H9 (cell line): ENCODE data around the gene MSN. TPM values are rescaled to one million over a fixed set of nuclear protein-coding genes. Genes with fewer than 3 reads are reported as not detected.

Experiments
- DNase-seq: peaks from one replicate; pipeline ENCODE4 v3.0.0-alpha.2; 2017
- H2AFZ ChIP-seq: one replicate; pipeline ENCODE4 v1.6.1; 2013; ENCODE audit warnings: mild to moderate bottlenecking, low read length, control low read depth, moderate library complexity
- H2AK5ac ChIP-seq: 2 replicates; pipeline ENCODE4 v1.6.1; 2013; ENCODE audit warnings: low read length, control low read depth, mixed read lengths; ENCODE audit not compliant: insufficient read length
- H2BK120ac ChIP-seq: one replicate; pipeline ENCODE4 v1.6.1; 2013; ENCODE audit warnings: low read depth, mild to moderate bottlenecking, low read length, control low read depth, inconsistent platforms; ENCODE audit not compliant: poor library complexity, severe bottlenecking
- H2BK12ac ChIP-seq: 2 replicates; pipeline ENCODE4 v1.6.1; 2013; ENCODE audit warnings: low read length, control low read depth, mixed read lengths, low read depth; ENCODE audit not compliant: insufficient read length
- H2BK15ac ChIP-seq: 2 replicates; pipeline ENCODE4 v1.6.1; 2013; ENCODE audit warnings: low read depth, low read length, control low read depth
- H2BK20ac ChIP-seq: one replicate; pipeline ENCODE4 v1.6.1; 2013; ENCODE audit warnings: low read depth, mild to moderate bottlenecking, low read length, control low read depth, inconsistent platforms; ENCODE audit not compliant: poor library complexity, severe bottlenecking
- H2BK5ac ChIP-seq: 2 replicates; pipeline ENCODE4 v1.6.1; 2013; ENCODE audit warnings: low read length, control low read depth, mixed read lengths; ENCODE audit not compliant: insufficient read length
- H3K14ac ChIP-seq: 2 replicates; pipeline ENCODE4 v1.6.1; 2013; ENCODE audit warnings: low read length, control low read depth; ENCODE audit not compliant: insufficient read depth
- H3K18ac ChIP-seq: 2 replicates; pipeline ENCODE4 v1.6.1; 2013; ENCODE audit warnings: low read depth, mild to moderate bottlenecking, mixed read lengths, low read length, control low read depth; ENCODE audit not compliant: insufficient read length
- H3K23ac ChIP-seq: 2 replicates; pipeline ENCODE4 v1.6.1; 2013; ENCODE audit warnings: low read length, control low read depth, mixed read lengths, low read depth; ENCODE audit not compliant: insufficient read length
- H3K23me2 ChIP-seq: 2 replicates; pipeline ENCODE4 v1.6.1; 2013; ENCODE audit warnings: low read depth, mild to moderate bottlenecking, mixed read lengths, low read length, control low read depth; ENCODE audit not compliant: insufficient read length, poor library complexity, severe bottlenecking
- H3K27ac ChIP-seq: 2 replicates; pipeline ENCODE4 v1.5.1; 2013; ENCODE audit warnings: low read length, control low read depth, mixed read lengths, low read depth; ENCODE audit not compliant: insufficient read length
- H3K27me3 ChIP-seq: 2 replicates; pipeline ENCODE4 v1.6.1; 2013; ENCODE audit warnings: low read length, control low read depth, inconsistent platforms; ENCODE audit not compliant: insufficient read depth
- H3K4ac ChIP-seq: 2 replicates; pipeline ENCODE4 v1.6.1; 2013; ENCODE audit warnings: low read depth, mild to moderate bottlenecking, control low read depth, inconsistent platforms, low read length, moderate library complexity
- H3K4me1 ChIP-seq: 2 replicates; pipeline ENCODE4 v1.6.1; 2013; ENCODE audit warnings: low read length, control low read depth, inconsistent platforms; ENCODE audit not compliant: insufficient read depth
- H3K4me2 ChIP-seq: 2 replicates; pipeline ENCODE4 v1.6.1; 2013; ENCODE audit warnings: low read length, control low read depth, mixed read lengths; ENCODE audit not compliant: insufficient read length, insufficient read depth
- H3K56ac ChIP-seq: 2 replicates; pipeline ENCODE4 v1.6.1; 2013; ENCODE audit warnings: low read depth, mild to moderate bottlenecking, mixed read lengths, low read length, control low read depth; ENCODE audit not compliant: insufficient read length
- H3K79me1 ChIP-seq: 2 replicates; pipeline ENCODE4 v1.6.1; 2013; ENCODE audit warnings: low read depth, mild to moderate bottlenecking, moderate library complexity, low read length, control low read depth, inconsistent platforms; ENCODE audit not compliant: insufficient read depth, poor library complexity, severe bottlenecking
- H3K79me2 ChIP-seq: 2 replicates; pipeline ENCODE4 v1.6.1; 2013; ENCODE audit warnings: low read length, control low read depth, inconsistent platforms; ENCODE audit not compliant: insufficient read depth
- H3K9ac ChIP-seq: 2 replicates; pipeline ENCODE4 v1.6.1; 2013; ENCODE audit warnings: low read length, control low read depth, mixed read lengths; ENCODE audit not compliant: insufficient read length; ENCODE audit errors: extremely low read depth
- H3K9me3 ChIP-seq: one replicate; pipeline ENCODE4 v1.6.1; 2013; ENCODE audit warnings: low read depth, low read length, inconsistent platforms; ENCODE audit not compliant: control insufficient read depth
- H3T11ph ChIP-seq: one replicate; pipeline ENCODE4 v1.6.1; 2013; ENCODE audit warnings: mild to moderate bottlenecking, low read length, control low read depth, inconsistent platforms
- H4K20me1 ChIP-seq: one replicate; pipeline ENCODE4 v1.6.1; 2013; ENCODE audit not compliant: control insufficient read depth, insufficient read length, insufficient read depth
- H4K5ac ChIP-seq: 2 replicates; pipeline ENCODE4 v1.6.1; 2013; ENCODE audit warnings: low read depth, mild to moderate bottlenecking, mixed read lengths, low read length, control low read depth; ENCODE audit not compliant: insufficient read length
- H4K8ac ChIP-seq: replicated peaks from 2 replicates; pipeline ENCODE4 v1.6.1; 2013; ENCODE audit warnings: low read length, control low read depth, mixed read lengths, low read depth; ENCODE audit not compliant: insufficient read length
- H4K91ac ChIP-seq: 2 replicates; pipeline ENCODE4 v1.6.1; 2013; ENCODE audit warnings: low read depth, mild to moderate bottlenecking, moderate library complexity, mixed read lengths, low read length, control low read depth; ENCODE audit not compliant: insufficient read length
- H3K27ac Mint-ChIP-seq, 3 experiments: 2 replicates in 2 of 3; 3 replicates in 1 of 3; pipeline ENCODE4 v1.8.0; 2020 to 2021; ENCODE audit warnings: mixed read lengths in 3 of 3, mild to moderate bottlenecking in 1 of 3, moderate library complexity in 1 of 3
- H3K27me3 Mint-ChIP-seq: 2 replicates; pipeline ENCODE4 v1.8.0; 2021; ENCODE audit warnings: low read depth, mild to moderate bottlenecking, moderate library complexity, mixed read lengths
- H3K36me3 Mint-ChIP-seq, 3 experiments: 2 replicates in 2 of 3; 3 replicates in 1 of 3; pipeline ENCODE4 v1.8.0; 2020 to 2021; ENCODE audit warnings: low read depth in 3 of 3, mixed read lengths in 3 of 3; ENCODE audit not compliant: insufficient read depth in 1 of 3
- H3K4me1 Mint-ChIP-seq, 2 experiments: 2 replicates each; pipeline ENCODE4 v1.8.0; 2020; ENCODE audit warnings: mixed read lengths in 2 of 2
- H3K4me3 Mint-ChIP-seq, 2 experiments: 2 replicates in 1 of 2; 3 replicates in 1 of 2; pipeline ENCODE4 v1.8.0; 2020 to 2021; ENCODE audit warnings: mild to moderate bottlenecking in 2 of 2, mixed read lengths in 2 of 2, moderate library complexity in 1 of 2
- H3K9me3 Mint-ChIP-seq, 2 experiments: 2 replicates in 1 of 2; 3 replicates in 1 of 2; pipeline ENCODE4 v1.8.0; 2020; ENCODE audit warnings: mild to moderate bottlenecking in 2 of 2, mixed read lengths in 2 of 2, moderate library complexity in 1 of 2
- WGBS: extraction: QIAGEN DNeasy Blood & Tissue Kit; methylation state at CpG from one replicate; pipeline ENCODE4 v1.1.7; 2013; ENCODE audit warnings: missing lambda C conversion rate, low lambda C conversion rate, mixed read lengths; ENCODE audit not compliant: insufficient read length; ENCODE audit errors: extremely low coverage; 5-methylcytosine and 5-hydroxymethylcytosine counted together
- total RNA-seq: library from RNA; stranded (reverse); gene quantifications from 2 replicates; pipeline ENCODE4 v1.2.1, GENCODE V29; 2021
- TF ChIP-seq, protein P1 (sequence below): fragments of 200-600 bp; sonication (generic); conservative IDR thresholded peaks from 3 replicates; pipeline ENCODE4 v1.8.0; 2021; ENCODE audit warnings: antibody characterized with exemption, mild to moderate bottlenecking

The MSN gene
- total RNA-seq, 1 experiment from 2014 or later, result 126 TPM

DNA sequence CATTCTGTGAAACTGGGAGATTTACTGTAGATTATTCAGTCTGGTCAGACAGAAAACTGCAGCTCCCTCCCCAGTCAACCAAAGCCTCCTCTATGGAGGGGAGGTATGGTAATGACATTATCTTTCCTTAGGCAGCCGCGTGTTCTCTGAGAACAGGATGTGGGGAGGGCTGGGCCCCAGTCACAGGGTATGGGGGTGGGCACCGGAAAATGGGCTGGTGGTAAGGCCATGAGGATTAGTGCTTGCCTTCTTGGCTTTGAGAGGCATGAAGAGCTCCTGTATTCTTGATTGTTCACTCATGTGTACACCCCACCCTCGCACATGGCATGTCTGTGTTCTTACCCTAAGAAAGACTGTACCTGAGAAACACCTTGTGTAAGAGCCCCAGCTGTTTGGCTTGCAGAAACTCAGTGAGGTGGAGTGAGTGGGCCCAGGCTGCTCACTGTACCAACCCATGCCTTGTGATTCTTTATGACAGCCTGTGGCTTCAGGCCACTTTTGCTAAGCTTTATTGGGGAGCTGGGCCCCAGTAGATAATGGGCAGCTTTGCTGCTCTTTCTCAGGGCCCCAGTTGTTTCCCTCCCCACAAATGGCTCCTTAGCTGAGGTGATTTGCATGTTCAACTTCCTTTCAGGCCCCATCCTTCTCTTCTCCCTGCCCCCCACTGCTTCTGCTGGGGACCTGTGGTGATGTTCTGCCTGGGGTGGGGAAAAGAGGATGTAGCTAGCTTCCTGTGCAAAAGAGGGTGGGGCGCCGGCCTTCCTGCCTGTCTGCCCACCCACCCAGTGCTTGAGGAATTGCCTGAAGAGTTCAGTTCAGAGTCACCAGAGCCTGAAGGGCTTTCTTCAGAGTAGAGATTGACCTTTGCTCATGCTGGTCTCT lies 30.7 kb downstream of the MSN start:
- WGBS, result no CpG with 5 or more reads among the region's 6 CpGs
- peaks cover 29 to 35% of the 10 kb centered on the region in 2 experiments for H3K4me1 Mint-ChIP-seq
- H4K5ac ChIP-seq, result no peak overlapping the region

More for the DNA sequence above, 30.7 kb downstream of the MSN start:
- no peak overlapping the region for H2AFZ ChIP-seq
- H2BK15ac ChIP-seq, result no peak overlapping the region
- Mint-ChIP-seq H3K9me3 (peaks cover 65 to 68% of the 10 kb centered on the region in 2 experiments), H3K4me3 (0 out of 5 replicates have a peak overlapping the region, but pooled peaks of 1 of the 2 experiments have one; percentile 23), H3K27me3 (no peaks in the 10 kb centered on the region; the same call in 1 of the 2 replicates), H3K27ac (peak overlapping the region in 2 of 3 experiments; percentile 77 to 91; a peak in 5 of 7 replicates), H3K36me3 (peaks cover 5 to 17% (median 13%) of the 10 kb centered on the region in 3 experiments; a peak in 6 of 7 replicates)
- H3K79me2 ChIP-seq, result peaks cover 3% of the 10 kb centered on the region; the same call in 1 of the 2 replicates
- H3K27me3 ChIP-seq, result no peaks in the 10 kb centered on the region
- H3K79me1 ChIP-seq, result no peaks in the 10 kb centered on the region
- no peak overlapping the region for H3T11ph ChIP-seq
- no peak overlapping the region for H2AK5ac ChIP-seq
- DNase-seq, result peak; percentile 32
- no peak overlapping the region for H4K8ac ChIP-seq
- H3K9me3 ChIP-seq, result peaks cover 37% of the 10 kb centered on the region
- H4K91ac ChIP-seq, result no peak overlapping the region
- H2BK20ac ChIP-seq, result no peak overlapping the region
- H2BK12ac ChIP-seq, result no peak overlapping the region
- H3K14ac ChIP-seq, result no peak overlapping the region
- H3K9ac ChIP-seq, result no peak overlapping the region
- no peak overlapping the region for H3K56ac ChIP-seq
- H3K23me2 ChIP-seq, result no peaks in the 10 kb centered on the region
- no peak overlapping the region for H3K23ac ChIP-seq
- no peak overlapping the region for H3K4ac ChIP-seq
- H2BK5ac ChIP-seq, result no peak overlapping the region
- H3K27ac ChIP-seq, result peak overlapping the region; percentile 44
- no peak overlapping the region for H3K18ac ChIP-seq
- H3K4me1 ChIP-seq, result peaks cover 6% of the 10 kb centered on the region; the same call in 1 of the 2 replicates
- no peak overlapping the region for H2BK120ac ChIP-seq
- no peaks in the 10 kb centered on the region for H4K20me1 ChIP-seq
- TF ChIP-seq, protein P1, sequence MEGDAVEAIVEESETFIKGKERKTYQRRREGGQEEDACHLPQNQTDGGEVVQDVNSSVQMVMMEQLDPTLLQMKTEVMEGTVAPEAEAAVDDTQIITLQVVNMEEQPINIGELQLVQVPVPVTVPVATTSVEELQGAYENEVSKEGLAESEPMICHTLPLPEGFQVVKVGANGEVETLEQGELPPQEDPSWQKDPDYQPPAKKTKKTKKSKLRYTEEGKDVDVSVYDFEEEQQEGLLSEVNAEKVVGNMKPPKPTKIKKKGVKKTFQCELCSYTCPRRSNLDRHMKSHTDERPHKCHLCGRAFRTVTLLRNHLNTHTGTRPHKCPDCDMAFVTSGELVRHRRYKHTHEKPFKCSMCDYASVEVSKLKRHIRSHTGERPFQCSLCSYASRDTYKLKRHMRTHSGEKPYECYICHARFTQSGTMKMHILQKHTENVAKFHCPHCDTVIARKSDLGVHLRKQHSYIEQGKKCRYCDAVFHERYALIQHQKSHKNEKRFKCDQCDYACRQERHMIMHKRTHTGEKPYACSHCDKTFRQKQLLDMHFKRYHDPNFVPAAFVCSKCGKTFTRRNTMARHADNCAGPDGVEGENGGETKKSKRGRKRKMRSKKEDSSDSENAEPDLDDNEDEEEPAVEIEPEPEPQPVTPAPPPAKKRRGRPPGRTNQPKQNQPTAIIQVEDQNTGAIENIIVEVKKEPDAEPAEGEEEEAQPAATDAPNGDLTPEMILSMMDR, result no peak
- H3K4me2 ChIP-seq, result no peak overlapping the region
